HG02763 (cell line): ENCODE measurements around the gene SH2D7.

ENCODE experiments used
- ATAC-seq: cut with Tn5 transposase; IDR thresholded peaks from one replicate; pipeline ENCODE4 v1.9.1; 2021; ENCODE audit warnings: mild to moderate bottlenecking, moderate library complexity; ENCODE audit not compliant: unreplicated experiment

Gene SH2D7

DNA sequence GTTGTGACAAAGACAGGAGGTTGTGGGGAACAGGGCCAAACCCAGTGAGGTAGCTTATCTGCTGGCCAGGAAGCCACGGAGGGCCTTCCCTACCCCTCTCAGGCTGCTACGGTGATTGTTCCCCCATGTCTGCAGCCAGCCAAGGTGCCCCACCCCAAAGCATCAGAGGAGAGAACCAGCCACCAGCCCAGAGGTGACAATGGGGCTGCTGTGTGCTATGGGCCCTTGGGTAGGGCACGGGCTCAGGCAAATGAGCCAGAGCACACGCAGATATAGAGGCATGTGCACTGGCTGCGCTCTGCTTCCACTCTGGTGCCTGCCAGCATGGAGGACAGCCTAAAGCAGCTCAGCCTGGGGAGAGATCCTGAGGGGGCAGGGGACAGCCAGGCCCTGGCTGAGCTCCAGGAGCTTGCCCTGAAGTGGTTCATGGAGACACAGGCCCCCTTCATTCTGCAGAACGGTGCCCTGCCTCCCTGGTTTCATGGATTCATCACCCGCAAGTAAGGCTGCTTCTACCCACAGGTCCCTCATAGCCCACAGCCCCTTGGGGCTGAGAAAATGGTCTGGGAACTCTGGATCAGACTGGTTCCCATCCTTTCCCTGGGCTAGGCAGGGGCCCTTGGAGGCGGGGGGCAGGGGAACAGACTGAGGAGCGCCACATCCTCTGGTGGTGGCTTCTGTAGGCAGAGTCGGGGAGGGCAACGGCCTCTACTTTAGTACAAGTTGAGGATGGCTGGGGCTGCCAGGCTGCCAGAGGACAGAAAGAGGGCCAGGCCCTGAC is at the start of gene SH2D7:
Gene SH2D7, plus strand, starts transcription at position 301 of the 781 bp plus-strand sequence. Its CDS starts 24 bp downstream, at position 325.
- ATAC-seq: no peak

GRCh38 chr15:78044407-78045155 is 47.8 kb upstream of the SH2D7 start:
- ATAC-seq: no peak

DNA sequence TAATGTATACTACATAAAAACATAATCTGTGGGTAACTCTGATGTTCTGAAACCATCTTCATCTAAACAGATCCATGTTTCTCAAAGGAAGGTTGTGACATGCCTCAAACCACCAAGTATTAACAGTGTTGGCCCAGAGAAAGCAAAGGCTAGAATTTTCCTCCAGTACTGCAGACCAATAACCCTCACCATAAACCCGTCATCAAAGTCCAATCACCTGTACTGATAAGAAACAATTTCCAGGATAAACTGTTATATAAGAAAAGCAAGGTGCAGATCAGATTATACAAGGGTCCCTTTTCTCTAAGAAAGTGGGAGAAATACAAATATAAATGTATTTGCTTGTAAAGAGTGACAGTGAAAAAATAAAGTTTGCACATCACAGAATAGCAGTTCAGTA is 47.2 kb upstream of the SH2D7 start:
- no peak for ATAC-seq

DNA sequence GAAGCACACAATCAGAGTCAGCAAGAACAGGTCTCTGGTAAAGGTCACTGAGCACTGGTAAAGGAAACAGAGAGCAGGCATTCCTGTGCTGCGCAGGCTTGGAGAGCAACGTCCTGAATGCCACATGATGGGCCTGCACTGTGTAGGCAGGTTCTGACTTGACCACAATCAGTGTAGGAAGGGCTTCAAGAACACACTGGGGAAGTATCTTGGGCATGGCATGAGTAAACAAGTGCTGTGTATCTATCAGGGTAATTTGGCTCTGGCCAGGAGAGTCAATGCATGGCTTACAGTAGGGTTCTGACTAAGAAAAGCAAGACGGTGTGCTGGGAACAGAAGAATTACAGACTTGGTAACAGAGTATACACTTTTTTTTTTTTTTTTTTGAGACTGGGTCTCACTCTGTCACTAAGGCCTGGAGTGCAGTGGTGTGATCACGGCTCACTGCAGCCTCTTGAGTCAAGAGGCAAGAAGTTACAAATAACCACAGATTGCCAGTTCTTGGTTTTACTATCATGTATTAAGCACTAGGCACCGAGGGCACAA is 45.5 kb upstream of the SH2D7 start:
- ATAC-seq: no peak

DNA sequence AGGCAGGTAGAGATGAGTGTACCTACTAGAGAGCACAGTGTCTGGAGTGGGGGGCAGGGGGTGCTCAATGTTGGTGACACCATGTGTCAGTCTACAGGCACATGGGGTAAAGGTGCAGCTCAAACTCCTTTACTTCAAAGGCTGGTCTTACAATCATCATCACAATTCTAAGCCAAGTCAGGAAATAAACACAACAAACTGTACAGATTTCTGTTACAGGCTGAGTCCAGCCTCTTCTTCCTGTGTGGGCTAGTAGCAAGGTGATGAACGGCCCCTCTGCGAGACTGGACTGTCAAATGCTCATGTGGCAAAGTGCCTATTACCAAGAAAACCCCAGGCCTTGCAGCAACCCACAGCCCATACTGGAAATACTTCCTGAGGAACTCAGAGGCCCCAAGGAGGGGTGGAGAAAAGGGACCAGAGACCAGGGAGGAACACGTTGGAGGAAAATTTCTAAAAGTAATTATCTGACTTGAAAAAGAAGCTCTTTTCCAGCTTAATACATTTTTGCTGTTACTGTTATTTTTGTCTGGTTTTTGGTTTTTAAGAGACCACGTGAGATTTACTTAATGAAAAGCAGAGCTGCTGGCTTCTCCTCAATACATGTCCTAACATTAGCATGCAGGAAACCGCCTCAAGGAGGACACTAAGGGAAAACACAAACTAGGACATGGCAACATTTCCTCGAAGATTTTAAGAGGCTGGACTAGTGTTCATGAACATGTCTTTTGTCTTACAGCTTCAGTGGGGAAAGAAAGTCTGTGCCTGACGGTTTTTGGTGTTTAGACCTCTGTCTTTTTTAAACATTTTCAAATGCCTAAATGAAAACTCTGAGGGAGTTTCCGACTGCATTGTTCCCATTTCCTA is 44.4 kb upstream of the SH2D7 start:
- no peak for ATAC-seq

DNA sequence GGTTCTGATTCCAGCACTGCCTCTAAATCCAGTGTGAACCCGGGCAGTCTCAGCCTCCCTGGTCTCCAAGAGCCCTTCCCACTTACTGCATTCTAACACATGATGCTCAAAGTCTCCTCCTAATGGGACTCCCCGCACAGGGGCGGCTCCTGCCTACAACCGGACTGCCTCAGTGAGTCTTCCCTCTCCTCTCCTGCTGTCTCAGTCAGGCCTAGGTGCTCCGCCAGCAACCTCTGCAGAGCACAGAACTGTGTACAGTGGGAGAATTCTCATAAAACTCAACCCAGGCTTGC is 43.8 kb upstream of the SH2D7 start:
- no peak for ATAC-seq

DNA sequence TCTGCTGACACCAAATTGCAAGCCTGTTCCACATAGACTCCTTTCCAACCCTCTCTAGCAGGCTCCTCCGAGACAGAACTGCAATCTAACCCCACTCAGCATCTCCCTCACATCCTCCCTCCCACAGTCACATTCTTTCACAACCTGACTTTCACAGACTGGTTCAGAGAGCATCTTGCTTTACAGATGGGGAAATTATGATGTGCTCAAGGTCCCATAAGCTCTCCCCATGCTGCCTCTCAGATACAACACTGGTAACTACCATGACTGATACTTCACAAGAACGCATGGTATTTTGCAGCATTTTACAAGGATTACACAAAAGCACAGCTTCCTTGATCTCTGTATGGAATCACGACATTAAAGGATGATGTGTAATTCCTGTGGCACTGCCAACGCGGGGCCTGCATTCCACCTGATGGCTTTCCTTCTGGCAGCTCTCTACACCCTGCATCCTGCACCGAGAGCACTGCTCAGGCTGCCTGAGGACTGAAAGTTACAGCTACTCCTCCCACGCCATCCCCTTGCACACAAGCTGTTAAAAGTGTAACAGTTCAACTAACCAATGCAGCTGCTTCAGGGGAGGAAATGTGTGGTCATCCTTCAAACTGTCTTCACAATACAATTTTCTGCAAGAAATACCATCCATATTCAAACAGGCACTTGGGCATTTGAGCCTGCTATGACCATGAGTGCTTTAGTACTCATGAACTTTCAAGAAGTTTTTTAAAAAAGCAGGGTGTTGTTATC is 42.5 kb upstream of the SH2D7 start:
- ATAC-seq: peak; percentile 71

GRCh38 chr15:78050441-78050809 is 41.9 kb upstream of the SH2D7 start:
- no peak for ATAC-seq

GRCh38 chr15:78050826-78051225 is 41.5 kb upstream of the SH2D7 start:
- ATAC-seq: no peak

- no peak for ATAC-seq
These were observed 40.8 kb upstream of the SH2D7 start for GRCh38 chr15:78051596-78051995.

DNA sequence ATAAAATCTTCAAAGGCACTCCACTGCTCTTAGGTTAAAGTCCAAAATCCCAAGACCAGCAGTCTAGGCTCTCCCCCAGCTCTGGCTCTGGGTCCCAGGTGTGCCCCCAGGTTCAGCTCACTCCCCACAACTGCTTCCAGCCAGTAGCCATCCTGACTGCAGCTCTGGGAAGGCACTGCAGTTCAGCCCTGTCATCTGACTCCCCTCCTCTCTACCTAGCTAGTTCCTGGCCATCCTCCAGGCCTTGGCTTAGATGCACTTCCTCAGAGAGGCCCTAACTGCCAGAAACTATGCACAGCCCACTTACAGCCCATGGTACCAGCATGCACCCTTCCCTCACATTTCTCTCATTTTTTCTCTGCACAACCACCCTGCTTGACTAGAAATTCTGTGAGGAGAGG is 40.4 kb upstream of the SH2D7 start:
- ATAC-seq: no peak

DNA sequence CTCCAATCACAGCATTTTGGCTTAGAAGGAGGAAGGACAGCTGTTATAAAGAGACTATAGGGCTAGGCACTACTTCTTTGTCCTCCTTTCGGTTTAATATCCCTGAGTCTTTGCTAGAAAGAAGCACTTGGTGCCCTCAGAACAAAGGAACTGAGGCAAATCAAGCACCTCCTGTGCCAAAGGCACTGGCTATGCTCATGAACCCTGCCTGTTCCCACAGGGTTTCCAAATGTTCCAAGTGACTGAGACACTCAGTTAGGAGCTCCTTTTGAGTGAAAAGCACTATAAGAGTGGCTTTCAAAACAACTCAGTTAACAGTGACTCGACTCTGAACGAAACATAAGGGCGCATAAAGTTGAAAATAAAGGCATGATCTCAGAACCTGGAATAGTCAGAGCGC is 39.8 kb upstream of the SH2D7 start:
- no peak for ATAC-seq

DNA sequence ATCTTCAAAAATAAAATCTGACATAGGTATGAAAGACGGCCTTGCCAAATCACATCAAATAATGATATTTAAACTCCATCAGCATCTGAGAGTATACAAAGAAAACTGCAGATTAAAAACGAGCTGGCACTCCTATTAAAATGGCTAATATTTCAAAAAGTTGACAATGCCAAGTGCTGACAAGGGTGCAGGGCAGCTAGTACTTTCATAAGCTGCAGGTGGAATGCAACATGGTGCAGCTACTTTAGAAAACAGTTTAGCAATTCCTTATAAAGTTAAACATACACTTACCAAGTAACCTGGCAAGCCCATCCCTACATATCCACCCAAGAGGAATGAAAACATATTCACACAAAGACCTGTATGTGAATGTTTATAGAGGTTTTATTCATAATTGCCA is 37.8 kb upstream of the SH2D7 start:
- no peak for ATAC-seq

GRCh38 chr15:78054966-78055365 is 37.4 kb upstream of the SH2D7 start:
- ATAC-seq: no peak

GRCh38 chr15:78055919-78056713 is 36.2 kb upstream of the SH2D7 start:
- ATAC-seq: no peak

- ATAC-seq: no peak
These were observed 35.6 kb upstream of the SH2D7 start for GRCh38 chr15:78056714-78057269.

- ATAC-seq: no peak
These were observed 34.6 kb upstream of the SH2D7 start for GRCh38 chr15:78057803-78058202.

DNA sequence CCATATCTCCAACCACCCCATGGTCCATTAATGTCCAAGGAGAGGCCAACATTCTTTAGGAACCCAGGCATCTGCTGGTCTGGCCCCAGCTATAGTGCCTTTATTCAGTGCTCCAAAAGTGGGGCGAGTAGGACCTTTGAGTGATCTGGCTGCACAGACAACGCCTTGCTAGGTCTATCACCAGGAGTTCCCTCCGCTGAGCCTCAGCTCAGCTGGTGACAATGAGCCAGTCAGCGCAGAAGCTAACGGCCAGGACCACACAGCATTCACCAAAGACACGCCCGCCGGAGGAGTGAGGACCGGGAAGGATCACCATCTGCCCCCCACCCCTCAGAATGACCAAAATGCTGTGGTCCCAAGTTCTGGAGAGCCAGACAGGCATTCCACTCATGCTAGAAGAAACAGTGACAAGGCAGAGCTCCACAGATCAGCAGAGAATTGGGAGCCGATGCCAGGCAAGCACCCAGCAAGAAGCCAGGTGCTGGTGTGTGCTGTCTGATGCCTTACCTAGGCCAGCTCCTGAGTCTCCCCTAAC is 33.9 kb upstream of the SH2D7 start:
- ATAC-seq: no peak

DNA sequence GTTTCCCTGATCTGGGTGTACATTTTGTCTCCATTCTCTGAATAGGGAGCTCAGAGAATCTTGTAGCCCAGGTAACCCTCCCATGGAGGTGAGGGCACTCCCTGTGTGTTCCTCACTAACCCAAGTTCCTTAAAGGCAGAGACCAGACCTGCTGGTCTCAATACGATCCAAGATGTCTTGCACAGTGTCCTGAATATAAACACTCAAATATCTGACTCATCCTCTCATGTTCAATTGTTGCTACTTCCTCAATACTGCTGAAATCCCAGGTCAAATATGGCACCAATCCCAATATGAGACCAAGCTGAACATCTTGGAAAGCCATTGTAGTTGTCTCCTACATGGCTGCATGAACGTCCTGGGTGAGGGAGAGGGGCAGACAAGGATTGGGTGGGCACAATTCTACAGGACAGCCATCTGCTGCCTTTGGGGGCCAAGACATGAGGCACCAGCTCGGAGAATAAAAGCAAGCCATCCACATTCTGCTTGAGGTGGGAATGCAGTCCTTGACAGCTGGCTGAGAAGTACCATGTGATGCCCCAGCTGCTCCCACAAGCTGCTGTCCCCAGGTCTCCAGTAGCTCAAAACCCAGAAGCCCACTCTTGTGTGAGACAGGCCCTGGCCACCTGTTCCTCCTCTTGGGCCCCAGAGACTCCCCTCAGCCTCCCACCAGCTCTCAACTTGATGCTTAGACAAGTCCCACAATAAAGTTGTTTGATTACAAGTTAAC is 33.1 kb upstream of the SH2D7 start:
- ATAC-seq: no peak
